Thoracic aorta (tissue), 2 donors: ENCODE measurements around the gene PHF2. TPM values are rescaled to one million over a fixed set of nuclear protein-coding genes. Genes with fewer than 3 reads are reported as not detected.

Source experiments
- ATAC-seq: fragments of 150-250 bp; one replicate; pipeline ENCODE4 v1.8.0; 2017; ENCODE audit warnings: low read depth; ENCODE audit not compliant: insufficient number of reproducible peaks, low FRiP score
- DNase-seq: peaks from one replicate; pipeline ENCODE4 v3.0.0-alpha.2; 2020; ENCODE audit warnings: low spot score
- H3K27ac ChIP-seq, 2 donors: fragments of 200-600 bp; sonication (generic); 1 replicate in 1 of 2; 2 replicates in 1 of 2; pipeline ENCODE4 v1.5.1; 2016; ENCODE audit warnings: mild to moderate bottlenecking in 2 of 2, moderate library complexity in 2 of 2
- H3K27me3 ChIP-seq: fragments of 200-600 bp; sonication (generic); replicated peaks from 2 replicates; pipeline ENCODE4 v1.6.0; 2016; ENCODE audit warnings: mild to moderate bottlenecking; ENCODE audit not compliant: insufficient read depth
- H3K36me3 ChIP-seq: fragments of 200-600 bp; sonication (generic); one replicate; pipeline ENCODE4 v1.5.1; 2016
- H3K4me1 ChIP-seq, 2 donors: fragments of 200-600 bp; sonication (generic); 1 replicate in 1 of 2; 2 replicates in 1 of 2; pipeline versions ENCODE4 v1.5.1 to v1.6.0; 2016; ENCODE audit warnings: low read depth in 2 of 2, mild to moderate bottlenecking in 1 of 2; ENCODE audit not compliant: control insufficient read depth in 1 of 2
- H3K4me3 ChIP-seq: fragments of 200-600 bp; sonication (generic); 2 replicates; pipeline ENCODE4 v1.5.1; 2016; ENCODE audit warnings: mild to moderate bottlenecking
- H3K9me3 ChIP-seq: fragments of 200-600 bp; sonication (generic); 2 replicates; pipeline ENCODE4 v1.5.1; 2016
- total RNA-seq, 2 donors: library from RNA; depleted of rRNA; stranded (reverse); fragments of >200 nt; gene quantifications; one replicate each; pipeline versions ENCODE4 v1.1.0 to v1.2.3, GENCODE V29; 2016
- TF ChIP-seq, protein P1 (sequence below): fragments of 200-600 bp; sonication (generic); IDR thresholded peaks from one replicate; pipeline ENCODE4 v1.5.1; 2019; ENCODE audit warnings: antibody characterized with exemption

PHF2 gene
- 10 to 100 TPM; 29.9 to 36.6 TPM for total RNA-seq

DNA sequence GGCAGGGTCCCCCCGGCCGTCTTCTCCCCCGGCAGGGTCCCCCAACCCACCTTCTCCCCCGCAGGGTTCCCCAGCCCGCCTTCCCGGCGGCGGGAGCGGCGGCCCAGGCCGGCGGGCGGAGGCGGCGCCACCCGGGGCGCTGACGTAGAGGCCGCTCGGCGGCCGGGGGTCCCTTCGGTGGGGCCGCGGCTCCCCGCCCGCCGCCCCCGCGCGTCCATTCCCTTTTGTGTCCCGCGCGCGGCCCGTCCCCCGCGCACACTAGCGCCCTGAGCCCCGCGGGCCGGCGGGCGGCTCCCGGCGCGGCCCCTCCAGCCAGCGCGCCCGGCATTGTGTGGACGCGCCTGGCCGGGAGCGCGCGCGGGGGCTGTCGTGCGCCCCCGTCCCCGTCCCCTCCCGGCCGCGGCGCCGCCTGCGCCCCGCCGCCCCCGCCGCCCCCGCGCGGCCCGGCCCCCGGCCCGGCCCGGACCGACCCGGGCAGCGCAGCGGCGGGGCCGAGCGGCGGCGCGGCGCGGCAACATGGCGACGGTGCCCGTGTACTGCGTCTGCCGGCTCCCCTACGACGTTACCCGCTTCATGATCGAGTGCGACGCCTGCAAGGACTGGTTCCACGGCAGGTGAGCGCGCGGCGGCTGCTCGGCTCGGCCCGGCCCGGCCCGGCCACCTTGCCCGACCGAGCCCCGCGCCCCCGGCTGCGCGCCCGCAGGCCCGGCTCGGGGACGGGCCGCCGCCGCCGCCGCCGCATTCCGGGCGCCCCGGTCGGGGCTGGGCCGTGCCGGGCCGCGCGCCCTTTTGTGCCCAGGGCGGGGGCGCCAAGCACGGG, at the start of gene PHF2:
Gene PHF2, plus strand, starts transcription at position 327 of the 820 bp plus-strand sequence. Its CDS starts 190 bp downstream, at position 517.
- peak within 1 kb of the TSS; percentile 92 for H3K4me3 ChIP-seq
- peaks cover 26 to 57% of the 10 kb centered on the region in 2 donors for H3K4me1 ChIP-seq
- no peaks in the 10 kb centered on the region for H3K27me3 ChIP-seq
- no peaks in the 10 kb centered on the region for H3K36me3 ChIP-seq
- DNase-seq (no peak), ATAC-seq (peak; percentile 21)
- TF ChIP-seq, protein P1, sequence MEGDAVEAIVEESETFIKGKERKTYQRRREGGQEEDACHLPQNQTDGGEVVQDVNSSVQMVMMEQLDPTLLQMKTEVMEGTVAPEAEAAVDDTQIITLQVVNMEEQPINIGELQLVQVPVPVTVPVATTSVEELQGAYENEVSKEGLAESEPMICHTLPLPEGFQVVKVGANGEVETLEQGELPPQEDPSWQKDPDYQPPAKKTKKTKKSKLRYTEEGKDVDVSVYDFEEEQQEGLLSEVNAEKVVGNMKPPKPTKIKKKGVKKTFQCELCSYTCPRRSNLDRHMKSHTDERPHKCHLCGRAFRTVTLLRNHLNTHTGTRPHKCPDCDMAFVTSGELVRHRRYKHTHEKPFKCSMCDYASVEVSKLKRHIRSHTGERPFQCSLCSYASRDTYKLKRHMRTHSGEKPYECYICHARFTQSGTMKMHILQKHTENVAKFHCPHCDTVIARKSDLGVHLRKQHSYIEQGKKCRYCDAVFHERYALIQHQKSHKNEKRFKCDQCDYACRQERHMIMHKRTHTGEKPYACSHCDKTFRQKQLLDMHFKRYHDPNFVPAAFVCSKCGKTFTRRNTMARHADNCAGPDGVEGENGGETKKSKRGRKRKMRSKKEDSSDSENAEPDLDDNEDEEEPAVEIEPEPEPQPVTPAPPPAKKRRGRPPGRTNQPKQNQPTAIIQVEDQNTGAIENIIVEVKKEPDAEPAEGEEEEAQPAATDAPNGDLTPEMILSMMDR, result no peak
- no peaks in the 10 kb centered on the region for H3K9me3 ChIP-seq
- peak within 1 kb of the TSS; percentile 93 to 94 for H3K27ac ChIP-seq

DNA sequence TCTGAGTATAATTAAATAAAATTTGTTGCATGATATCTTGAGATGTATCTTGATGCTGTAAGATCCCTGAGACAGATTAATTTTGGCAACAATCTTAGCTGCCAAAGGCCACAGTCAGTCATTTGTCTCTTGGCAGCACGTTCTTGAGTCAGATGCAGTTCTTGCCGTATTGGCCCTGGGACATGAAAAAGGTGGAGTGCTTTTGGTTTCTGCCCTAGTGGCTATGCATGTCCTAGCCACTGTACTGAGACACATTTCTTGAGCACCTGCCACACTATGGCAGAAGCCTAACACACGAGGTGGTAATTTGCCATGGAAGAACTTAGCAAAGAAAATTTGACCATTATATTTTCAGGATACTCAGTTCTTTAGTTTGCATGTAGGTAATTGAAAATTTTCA, 45.0 kb upstream of the PHF2 start:
- ATAC-seq, result no peak
- Histone ChIP-seq H3K36me3 (peaks cover 18% of the 10 kb centered on the region), H3K4me3 (no peak overlapping the region)

DNA sequence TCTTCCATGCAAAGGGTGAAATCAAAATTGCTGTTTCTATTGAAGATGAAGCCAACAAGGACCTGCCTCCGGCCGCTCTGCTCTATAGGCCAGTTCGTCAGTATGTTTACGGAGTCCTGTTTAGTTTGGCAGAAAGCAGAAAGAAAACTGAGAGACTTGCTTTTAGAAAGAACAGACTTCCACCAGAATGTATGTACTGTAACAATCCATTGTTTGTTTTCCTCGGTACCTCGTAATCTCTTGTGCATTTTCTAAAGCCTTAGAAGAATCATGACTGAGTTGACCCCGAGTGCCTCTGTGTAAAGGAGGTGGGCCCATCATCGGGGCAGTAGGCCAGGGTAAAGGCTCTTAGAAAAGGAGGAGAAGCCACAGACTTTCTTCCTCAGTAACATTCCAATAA, 44.2 kb upstream of the PHF2 start:
- Histone ChIP-seq H3K27me3 (no peaks in the 10 kb centered on the region), H3K36me3 (peaks cover 17% of the 10 kb centered on the region), H3K27ac (no peak overlapping the region), H3K4me1 (peaks cover 0 to 14% of the 10 kb centered on the region in 2 donors), H3K9me3 (no peaks in the 10 kb centered on the region), H3K4me3 (no peak overlapping the region)
- TF ChIP-seq, protein P1, result no peak
- DNase-seq (no peak), ATAC-seq (no peak)

More for the DNA sequence above, 45.0 kb upstream of the PHF2 start:
- TF ChIP-seq, protein P1, result peak; percentile 38
- H3K9me3 ChIP-seq, result no peaks in the 10 kb centered on the region
- H3K4me1 ChIP-seq, result peaks cover 0 to 14% of the 10 kb centered on the region in 2 donors
- no peaks in the 10 kb centered on the region for H3K27me3 ChIP-seq
- no peak overlapping the region for H3K27ac ChIP-seq
- DNase-seq, result no peak

DNA sequence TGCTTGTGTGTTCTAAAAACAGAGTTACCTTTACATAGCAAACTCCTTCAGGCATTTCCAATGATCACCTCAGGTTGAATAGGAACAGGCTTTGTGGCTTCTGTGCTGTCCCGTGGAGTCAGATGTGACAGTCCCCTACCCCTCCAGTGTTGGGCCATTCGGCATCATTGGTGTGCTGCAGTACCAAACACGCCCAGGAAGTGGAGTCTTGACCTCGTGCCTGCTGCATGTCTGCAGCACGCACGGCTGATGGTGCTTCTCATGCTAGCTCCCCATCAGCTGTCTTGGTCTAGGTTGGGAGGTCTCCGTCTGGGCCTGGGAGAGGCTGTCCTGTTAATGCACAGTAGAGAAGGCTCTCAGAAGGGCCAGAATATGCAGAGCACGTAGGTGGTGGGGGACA, 42.5 kb upstream of the PHF2 start:
- no peaks in the 10 kb centered on the region for H3K27me3 ChIP-seq
- H3K36me3 ChIP-seq, result peaks cover 4% of the 10 kb centered on the region
- H3K4me3 ChIP-seq, result no peak overlapping the region
- ATAC-seq (no peak), DNase-seq (no peak)
- TF ChIP-seq, protein P1, result no peak
- peaks cover 0 to 14% of the 10 kb centered on the region in 2 donors for H3K4me1 ChIP-seq
- H3K9me3 ChIP-seq, result no peaks in the 10 kb centered on the region
- H3K27ac ChIP-seq, result no peak overlapping the region

DNA sequence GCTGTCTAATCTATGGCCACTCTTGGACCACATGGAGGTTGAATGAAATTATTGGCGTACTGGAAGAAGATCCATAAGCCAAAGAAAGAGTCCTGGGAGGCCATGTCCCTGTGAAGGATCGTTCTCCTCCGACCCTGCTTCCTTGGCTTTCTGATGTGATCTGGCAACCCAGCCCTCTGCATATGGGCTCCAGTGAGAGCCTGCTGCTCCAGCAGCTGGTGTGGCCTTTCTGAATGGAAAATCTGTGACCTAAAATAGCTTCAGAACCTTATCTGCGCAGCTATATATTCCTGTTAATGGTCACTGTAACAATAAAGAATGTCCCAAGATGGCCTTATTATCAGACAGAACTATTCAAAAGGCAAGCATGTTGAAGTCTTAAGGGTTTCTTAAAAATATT, 40.2 kb upstream of the PHF2 start:
- ATAC-seq, result no peak
- no peak for DNase-seq

More for the DNA sequence above, 40.2 kb upstream of the PHF2 start:
- peaks cover 0 to 15% of the 10 kb centered on the region in 2 donors for H3K4me1 ChIP-seq
- TF ChIP-seq, protein P1, result no peak
- peaks cover 3% of the 10 kb centered on the region for H3K36me3 ChIP-seq
- H3K27ac ChIP-seq, result no peak overlapping the region
- no peaks in the 10 kb centered on the region for H3K9me3 ChIP-seq
- H3K27me3 ChIP-seq, result no peaks in the 10 kb centered on the region
- H3K4me3 ChIP-seq, result no peak overlapping the region
